SJSA1 (cell line): ENCODE data around the gene YDJC. TPM values are rescaled to one million over a fixed set of nuclear protein-coding genes. Genes with fewer than 3 reads are reported as not detected.
"Not testable (repeated sequence)": the region's sequence is repeated elsewhere in the genome, so short reads cannot be mapped to it uniquely, and the experiment has no call there.

Experiments used
- DNase-seq, 2 experiments: peaks; one replicate each; pipeline ENCODE4 v3.0.0-alpha.2; 2015 to 2020; ENCODE audit warnings: low spot score in 2 of 2, low read depth in 1 of 2
- H3K27ac ChIP-seq: fragments of 250-450 bp; sonication (Bioruptor Pico); 2 replicates; pipeline ENCODE4 v1.5.1; 2020; ENCODE audit warnings: mild to moderate bottlenecking, moderate library complexity
- H3K27me3 ChIP-seq: fragments of 250-450 bp; sonication (Bioruptor Pico); replicated peaks from 2 replicates; pipeline ENCODE4 v1.5.1; 2020; ENCODE audit warnings: mild to moderate bottlenecking, moderate library complexity
- H3K36me3 ChIP-seq: fragments of 250-450 bp; sonication (Bioruptor Pico); 2 replicates; pipeline ENCODE4 v1.5.1; 2020; ENCODE audit warnings: mild to moderate bottlenecking
- H3K4me1 ChIP-seq: fragments of 250-450 bp; sonication (Bioruptor Pico); replicated peaks from 2 replicates; pipeline ENCODE4 v1.6.1; 2021; ENCODE audit warnings: mild to moderate bottlenecking
- H3K4me3 ChIP-seq: fragments of 250-450 bp; sonication (Bioruptor Pico); 2 replicates; pipeline ENCODE4 v1.5.1; 2020; ENCODE audit warnings: mild to moderate bottlenecking
- H3K9me3 ChIP-seq: fragments of 250-450 bp; sonication (Bioruptor Pico); replicated peaks from 2 replicates; pipeline ENCODE4 v1.5.1; 2020; ENCODE audit warnings: mild to moderate bottlenecking
- total RNA-seq: library from RNA; depleted of rRNA; stranded (reverse); fragments of >200 nt; shearing (Covaris generic); gene quantifications from 2 replicates; pipeline ENCODE4 v1.2.3, GENCODE V29; 2014

YDJC gene
- total RNA-seq, 1 experiment from 2014 or later, result 36.4 TPM

DNA sequence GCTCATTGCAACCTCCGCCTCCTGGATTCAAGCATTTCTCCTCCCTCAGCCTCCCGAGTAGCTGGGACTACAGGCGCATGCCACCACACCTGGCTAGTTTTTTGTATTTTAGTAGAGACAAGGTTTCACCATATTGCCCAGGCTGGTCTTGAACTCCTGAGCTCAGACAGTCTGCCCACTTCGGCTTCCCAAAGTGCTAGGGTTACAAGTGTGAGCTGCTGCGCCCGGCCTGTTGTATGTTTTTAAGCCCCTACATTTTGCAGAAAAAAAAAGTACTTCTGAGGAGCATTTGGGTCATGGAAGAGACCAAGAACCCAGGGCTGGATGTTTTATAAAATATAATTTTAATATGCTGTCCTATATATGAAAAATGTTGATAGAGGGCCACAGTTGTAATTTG, 12.5 kb downstream of the YDJC start:
- not testable (repeated sequence) for H3K27me3 ChIP-seq, H3K9me3 ChIP-seq, DNase-seq, H3K27ac ChIP-seq, H3K4me3 ChIP-seq
- Histone ChIP-seq H3K36me3 (peaks cover 80% of the 10 kb centered on the region), H3K4me1 (peaks cover 11% of the 10 kb centered on the region)

DNA sequence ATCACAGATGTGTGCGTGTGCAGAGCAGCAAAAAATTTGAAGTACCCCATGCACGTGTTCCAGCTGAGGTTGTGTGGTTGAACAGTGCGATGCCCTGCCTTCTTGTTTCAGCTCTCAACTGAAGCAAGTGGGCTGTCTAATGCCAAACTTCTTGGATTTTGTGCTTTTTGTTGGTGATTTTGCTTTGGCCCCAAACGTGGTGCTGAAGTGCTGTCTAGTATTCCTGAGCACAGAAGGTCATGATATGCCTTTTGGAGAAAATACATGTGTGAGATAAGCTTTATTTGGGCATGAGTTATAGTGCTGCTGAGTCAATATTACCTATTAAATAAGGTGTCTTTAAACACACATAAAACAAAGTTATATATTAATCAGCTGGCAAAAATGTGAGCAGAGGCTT, 14.1 kb downstream of the YDJC start:
- Histone ChIP-seq H3K4me3 (no peak overlapping the region), H3K27ac (no peak overlapping the region), H3K4me1 (peaks cover 25% of the 10 kb centered on the region), H3K36me3 (peaks cover 79% of the 10 kb centered on the region), H3K9me3 (no peaks in the 10 kb centered on the region), H3K27me3 (no peaks in the 10 kb centered on the region)
- no peak for DNase-seq

DNA sequence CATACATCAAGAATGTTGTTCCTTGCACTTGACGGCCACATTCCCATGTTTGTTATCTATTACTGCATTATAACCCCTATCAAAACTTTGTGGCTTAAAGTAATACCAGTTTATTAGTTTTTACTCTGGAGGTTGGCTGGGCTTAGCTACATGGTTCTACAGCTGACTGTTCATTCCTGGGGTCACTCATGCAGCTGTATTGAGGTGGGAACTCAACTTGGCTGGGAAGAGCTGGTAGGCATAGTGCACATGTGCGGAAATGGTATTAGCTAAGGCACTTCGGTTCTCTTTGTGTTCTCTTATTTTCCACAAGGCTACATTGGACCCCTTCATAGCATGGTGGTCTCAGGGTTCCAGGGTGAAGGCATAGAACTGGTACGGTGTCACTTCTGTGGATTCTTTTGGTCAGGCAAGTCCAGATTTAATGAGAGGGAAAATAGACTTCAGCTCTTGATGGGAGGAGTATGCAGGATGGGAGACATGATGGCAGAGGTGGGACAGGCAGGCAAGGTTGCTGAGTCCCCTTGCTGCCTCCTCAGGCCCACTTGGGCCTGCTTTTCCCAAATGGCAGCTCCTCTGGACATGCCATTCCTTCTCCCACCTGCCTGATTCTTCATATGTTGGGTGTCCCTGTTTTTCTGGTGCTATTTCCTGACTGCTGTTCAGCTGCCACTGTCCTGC, 16.1 kb downstream of the YDJC start:
- no peaks in the 10 kb centered on the region for H3K9me3 ChIP-seq
- H3K4me3 ChIP-seq, result no peak overlapping the region
- DNase-seq, result no peak
- H3K36me3 ChIP-seq, result peaks cover 81% of the 10 kb centered on the region
- H3K27me3 ChIP-seq, result no peaks in the 10 kb centered on the region
- H3K4me1 ChIP-seq, result peaks cover 25% of the 10 kb centered on the region
- no peak overlapping the region for H3K27ac ChIP-seq

DNA sequence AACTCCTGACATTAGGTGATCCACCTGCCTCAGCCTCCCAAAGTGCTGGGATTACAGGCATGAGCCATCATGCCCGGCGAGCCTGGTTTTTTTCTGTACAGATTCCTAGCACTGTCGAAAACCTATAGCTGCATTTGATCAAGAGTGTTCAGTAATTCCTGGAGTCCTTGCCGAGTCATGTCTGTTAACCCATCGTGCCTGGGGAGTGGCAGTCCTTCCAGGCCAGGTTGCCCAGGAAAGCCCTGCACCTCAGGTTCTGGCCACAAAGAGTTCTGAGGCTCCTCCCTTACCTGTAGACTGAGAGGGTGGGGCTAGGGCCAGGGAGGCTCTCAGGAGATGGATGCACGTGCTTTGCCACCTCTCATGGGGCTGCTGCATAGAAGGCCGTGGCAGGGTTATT, 17.0 kb downstream of the YDJC start:
- Histone ChIP-seq H3K4me3 (no peak overlapping the region), H3K27me3 (no peaks in the 10 kb centered on the region), H3K36me3 (peaks cover 75% of the 10 kb centered on the region), H3K9me3 (no peaks in the 10 kb centered on the region), H3K27ac (no peak overlapping the region), H3K4me1 (peaks cover 25% of the 10 kb centered on the region)
- no peak for DNase-seq

DNA sequence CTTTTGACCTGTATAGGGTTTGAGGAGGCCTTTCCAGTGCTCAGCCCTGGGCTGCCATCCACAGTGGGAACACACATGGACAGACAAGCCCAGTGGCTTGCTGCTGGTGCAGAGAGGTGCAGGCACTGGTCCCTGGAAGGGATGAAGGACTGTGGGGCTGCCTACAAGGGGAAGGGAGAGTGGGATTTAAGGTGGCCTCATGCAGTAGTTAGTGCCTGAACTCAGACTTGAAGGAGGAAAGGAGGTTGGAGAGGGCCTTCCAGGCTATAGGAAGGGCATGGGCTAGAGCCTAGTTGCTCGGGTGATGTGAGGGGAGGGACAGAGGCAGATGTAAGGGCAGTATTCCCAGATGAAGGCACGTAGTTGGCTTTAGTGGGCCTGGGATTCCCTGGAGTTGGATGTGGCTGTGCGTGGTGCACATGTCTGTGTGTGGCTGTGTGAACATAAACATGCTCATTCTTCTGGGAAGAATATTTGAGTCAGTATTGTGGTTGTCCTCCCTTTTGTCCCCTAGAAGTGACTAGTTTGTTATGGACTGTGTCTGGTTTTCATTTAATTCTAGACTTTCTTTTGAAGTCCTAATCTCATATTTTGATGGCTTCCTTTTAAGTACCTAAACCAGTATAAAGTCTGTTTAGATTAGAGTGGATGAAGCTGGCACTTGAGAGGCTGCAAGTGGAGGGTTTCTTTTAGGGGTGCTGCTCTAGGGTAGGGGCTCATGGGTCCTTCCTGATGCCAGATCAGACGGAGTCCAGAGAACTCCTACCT, 18.4 kb downstream of the YDJC start:
- Histone ChIP-seq H3K4me1 (peaks cover 25% of the 10 kb centered on the region), H3K27me3 (no peaks in the 10 kb centered on the region), H3K9me3 (no peaks in the 10 kb centered on the region), H3K36me3 (peaks cover 73% of the 10 kb centered on the region), H3K4me3 (no peak overlapping the region), H3K27ac (no peak overlapping the region; the same call in 1 of the 2 replicates)
- peak; percentile 64 to 75 for DNase-seq

DNA sequence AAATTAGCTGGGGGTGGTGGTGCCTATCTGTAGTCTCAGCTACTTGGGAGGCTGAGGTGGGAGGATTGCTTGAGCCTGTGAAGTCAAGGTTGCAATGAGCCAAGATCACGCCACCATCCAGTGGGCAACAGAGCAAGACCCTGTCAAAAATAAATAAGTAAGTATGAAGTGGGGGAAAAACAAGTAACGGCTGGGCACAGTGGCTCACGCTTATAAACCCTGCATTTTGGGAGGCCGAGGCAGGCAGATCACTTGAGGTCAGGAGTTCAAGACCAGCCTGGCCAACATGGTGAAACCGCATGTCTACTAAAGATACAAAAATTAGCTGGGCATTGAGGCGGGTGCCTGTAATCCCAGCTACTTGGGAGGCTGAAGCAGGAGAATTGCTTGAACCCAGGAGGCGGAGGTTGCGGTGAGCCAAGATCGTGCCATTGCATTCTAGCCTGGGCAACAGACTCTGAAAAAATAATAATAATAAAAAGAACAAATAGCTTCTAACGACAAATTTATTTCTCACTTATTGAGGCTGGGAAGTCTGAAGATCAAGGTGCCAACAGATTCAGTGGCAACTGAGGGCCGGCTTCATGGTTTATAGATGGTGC, 20.2 kb downstream of the YDJC start:
- H3K9me3 ChIP-seq, DNase-seq, H3K27me3 ChIP-seq, H3K27ac ChIP-seq, H3K4me3 ChIP-seq: not testable (repeated sequence)
- peaks cover 64% of the 10 kb centered on the region for H3K36me3 ChIP-seq
- H3K4me1 ChIP-seq, result peaks cover 30% of the 10 kb centered on the region

DNA sequence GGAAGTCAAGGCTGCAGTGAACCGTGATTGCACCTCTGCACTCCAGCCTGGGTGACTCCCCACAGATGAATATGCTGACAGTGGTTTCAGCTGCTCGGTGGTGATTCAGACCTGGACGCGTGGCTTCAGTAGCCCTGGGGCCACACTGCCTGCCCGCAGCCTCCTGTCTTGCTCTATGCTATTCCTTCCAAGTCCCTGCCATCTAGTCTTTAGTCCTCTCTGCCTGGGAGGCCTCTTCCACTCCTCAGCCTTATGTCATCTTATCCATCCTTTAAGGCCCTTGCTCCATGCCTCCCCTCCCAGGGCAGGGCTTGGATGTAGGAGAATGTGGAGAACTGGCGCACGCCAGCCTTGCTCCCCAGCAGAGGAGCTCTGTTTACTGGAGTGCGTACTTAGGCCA, 23.0 kb downstream of the YDJC start:
- H3K36me3 ChIP-seq, result peaks cover 48% of the 10 kb centered on the region
- no peaks in the 10 kb centered on the region for H3K9me3 ChIP-seq
- peaks cover 22% of the 10 kb centered on the region for H3K4me1 ChIP-seq
- no peak for DNase-seq
- H3K27me3 ChIP-seq, result no peaks in the 10 kb centered on the region
- H3K4me3 ChIP-seq, result no peak overlapping the region
- H3K27ac ChIP-seq, result no peak overlapping the region

DNA sequence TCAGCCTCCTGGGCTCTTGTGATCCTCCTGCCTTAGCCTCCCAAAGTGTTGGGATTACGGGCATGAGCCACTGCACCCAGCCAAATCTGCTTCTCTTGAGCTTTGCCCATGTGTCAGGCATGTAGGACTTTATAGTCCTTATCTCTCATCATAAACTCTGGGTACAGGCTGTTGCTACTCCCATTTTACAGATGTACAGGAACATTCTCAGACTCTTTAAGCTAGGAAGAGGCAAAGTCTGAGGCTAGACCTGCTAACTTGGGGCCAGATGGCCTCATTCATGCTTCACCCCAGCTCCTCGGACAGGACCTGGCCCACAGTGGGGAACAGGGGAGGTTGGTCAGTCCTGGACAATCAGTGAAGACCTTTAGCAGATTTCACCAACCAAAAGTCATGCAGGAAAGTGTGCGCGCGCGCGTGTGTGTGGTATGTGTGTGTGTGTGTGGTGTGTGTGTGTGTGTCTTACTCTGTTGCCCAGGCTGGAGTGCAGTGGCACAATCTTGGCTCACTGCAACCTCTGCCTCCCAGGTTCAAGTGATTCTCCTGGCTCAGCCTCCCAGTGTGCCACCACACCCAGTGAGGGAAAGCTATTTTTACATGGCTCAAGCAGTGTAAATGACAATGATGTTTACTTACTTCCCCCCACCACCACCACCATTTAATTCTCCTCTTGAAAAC, 23.8 kb downstream of the YDJC start:
- Histone ChIP-seq H3K36me3 (peaks cover 47% of the 10 kb centered on the region), H3K27me3 (no peaks in the 10 kb centered on the region), H3K27ac (no peak overlapping the region), H3K9me3 (no peaks in the 10 kb centered on the region), H3K4me3 (no peak overlapping the region), H3K4me1 (peaks cover 16% of the 10 kb centered on the region)
- DNase-seq, result no peak

DNA sequence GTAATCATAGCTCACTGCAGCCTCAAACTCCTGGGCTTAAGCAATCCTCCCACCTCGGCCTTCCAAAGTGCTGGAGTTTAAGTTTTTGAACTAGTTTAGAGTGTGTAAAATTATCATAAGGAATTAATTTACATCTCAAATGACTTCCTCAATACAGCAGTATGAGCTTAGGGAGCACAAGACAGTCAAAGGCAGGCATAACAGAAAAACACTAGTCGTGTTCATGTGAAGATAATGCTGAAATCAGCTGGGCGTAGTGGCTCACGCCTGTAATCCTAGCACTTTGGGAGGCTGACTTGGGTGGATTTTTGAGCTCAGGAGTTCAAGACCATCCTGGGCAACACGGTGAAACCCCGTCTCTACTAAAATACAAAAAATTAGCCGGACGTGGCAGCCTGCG, 25.8 kb downstream of the YDJC start:
- Histone ChIP-seq H3K36me3 (peaks cover 39% of the 10 kb centered on the region), H3K27me3 (no peaks in the 10 kb centered on the region)

DNA sequence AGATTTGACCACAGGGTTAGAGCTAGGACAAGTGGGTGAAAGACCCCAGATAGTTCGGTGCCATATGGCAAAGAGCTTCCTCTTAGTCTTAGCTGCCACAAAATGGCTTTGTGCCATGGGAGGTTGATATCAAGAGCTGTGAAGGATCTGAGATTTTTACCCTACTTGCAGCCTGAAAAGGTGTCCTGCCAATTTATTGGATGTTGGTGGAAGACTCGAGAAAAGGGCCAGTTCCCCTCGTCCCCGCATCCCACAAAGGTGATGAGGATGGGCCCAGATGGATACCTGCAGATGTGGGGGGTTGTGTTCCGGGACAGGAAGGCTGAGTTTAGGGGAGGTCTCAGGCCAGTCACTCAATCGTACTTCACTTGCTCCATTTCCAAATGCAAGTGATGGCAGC, 27.2 kb downstream of the YDJC start:
- peaks cover 5% of the 10 kb centered on the region for H3K4me1 ChIP-seq
- H3K36me3 ChIP-seq, result peaks cover 45% of the 10 kb centered on the region
- no peak overlapping the region for H3K4me3 ChIP-seq
- DNase-seq, result no peak
- H3K9me3 ChIP-seq, result no peaks in the 10 kb centered on the region
- no peak overlapping the region for H3K27ac ChIP-seq
- H3K27me3 ChIP-seq, result no peaks in the 10 kb centered on the region

More for the DNA sequence above, 25.8 kb downstream of the YDJC start:
- Histone ChIP-seq H3K4me3 (no peak overlapping the region), H3K27ac (no peak overlapping the region), H3K9me3 (no peaks in the 10 kb centered on the region), H3K4me1 (peaks cover 5% of the 10 kb centered on the region)
- no peak for DNase-seq

DNA sequence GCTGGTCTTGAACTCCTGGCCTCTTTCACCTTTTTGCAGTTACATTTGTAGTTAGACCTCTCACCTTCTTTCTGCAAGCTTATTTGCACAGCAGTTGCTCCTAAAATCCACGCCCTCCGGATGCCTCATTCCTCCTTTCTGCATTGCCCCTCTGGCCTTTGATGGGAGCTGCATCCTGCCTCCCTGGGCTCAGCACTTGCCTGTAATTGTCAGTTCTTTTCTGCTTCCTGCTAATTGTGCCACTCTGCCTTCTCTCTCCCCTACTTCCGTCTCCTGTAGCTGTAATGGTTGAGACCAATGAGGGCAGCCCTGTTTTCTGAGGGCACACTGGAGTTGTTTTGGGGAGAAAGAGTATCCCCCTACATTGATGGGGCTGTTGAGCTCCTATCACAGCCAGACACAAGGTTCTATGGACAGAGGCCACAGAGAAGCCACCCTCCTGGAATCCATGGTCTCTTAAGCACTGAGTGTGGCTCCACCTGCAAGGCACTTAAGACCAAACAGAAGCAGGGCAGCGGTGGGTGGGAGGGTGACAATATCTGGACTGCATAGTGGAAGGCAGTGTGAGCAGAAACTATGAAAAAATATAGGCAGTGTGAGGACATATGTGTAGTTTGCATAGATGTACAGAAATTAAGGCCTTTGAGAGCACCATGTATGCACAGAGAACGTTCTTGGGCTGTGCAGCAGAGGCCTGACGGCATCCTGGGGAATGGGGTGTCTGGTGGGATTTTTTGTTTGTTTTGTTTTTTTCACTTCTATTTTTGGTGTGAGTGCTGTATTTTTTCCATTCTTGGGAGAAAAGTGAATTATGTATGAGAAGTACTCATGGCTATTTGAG, 30.5 kb downstream of the YDJC start:
- H3K36me3 ChIP-seq, result peaks cover 63% of the 10 kb centered on the region
- no peak overlapping the region for H3K27ac ChIP-seq
- no peak for DNase-seq
- no peak overlapping the region for H3K4me3 ChIP-seq
- H3K9me3 ChIP-seq, result no peaks in the 10 kb centered on the region
- H3K4me1 ChIP-seq, result no peaks in the 10 kb centered on the region
- no peaks in the 10 kb centered on the region for H3K27me3 ChIP-seq

DNA sequence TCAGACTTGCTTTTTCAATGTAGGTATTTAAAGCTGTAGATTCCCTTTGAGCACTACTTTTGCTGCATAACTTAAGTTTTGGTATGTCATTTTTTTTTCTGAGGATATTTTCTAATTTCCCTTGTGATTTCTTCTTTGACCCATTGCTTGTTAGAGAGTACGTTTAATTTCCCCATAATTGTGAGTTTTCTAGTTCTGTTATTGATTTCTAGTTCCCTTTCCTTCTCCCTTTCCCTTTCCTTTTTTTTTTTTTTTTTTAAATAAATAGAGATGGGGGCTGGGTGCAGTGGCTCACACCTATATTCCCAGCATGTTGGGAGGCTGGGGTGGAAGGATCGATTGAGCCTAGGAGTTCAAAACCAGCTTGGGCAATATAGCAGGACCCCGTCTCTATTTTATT, 31.5 kb downstream of the YDJC start:
- Histone ChIP-seq H3K4me3 (no peak overlapping the region), H3K36me3 (peaks cover 73% of the 10 kb centered on the region), H3K27ac (no peak overlapping the region), H3K9me3 (no peaks in the 10 kb centered on the region), H3K27me3 (no peaks in the 10 kb centered on the region), H3K4me1 (no peaks in the 10 kb centered on the region)
- DNase-seq, result no peak
